Psoas muscle (tissue), 8 donors: ENCODE results near the gene WDR41. TPM values are rescaled to one million over a fixed set of nuclear protein-coding genes. Genes with fewer than 3 reads are reported as not detected.

Source experiments
- ATAC-seq, 4 donors: fragments of 200-7000 bp; cut with Tn5 transposase; one replicate each; pipeline ENCODE4 v1.9.1; 2020; ENCODE audit warnings: moderate library complexity in 3 of 4, mild to moderate bottlenecking in 2 of 4
- DNase-seq, 2 donors: peaks; one replicate each; pipeline ENCODE4 v3.0.0-alpha.2; 2020
- H3K27ac ChIP-seq: fragments of 200-600 bp; one replicate; pipeline ENCODE4 v1.8.0; 2022
- H3K27me3 ChIP-seq, 3 donors: fragments of 200-600 bp in 1 of 3; one replicate each; pipeline versions ENCODE4 v1.6.1 to v1.8.0; 2013 to 2022; ENCODE audit warnings: low read length in 2 of 3, mild to moderate bottlenecking in 2 of 3, moderate library complexity in 1 of 3; ENCODE audit not compliant: insufficient read depth in 3 of 3
- H3K36me3 ChIP-seq, 2 donors: fragments of 200-600 bp in 1 of 2; one replicate each; pipeline versions ENCODE4 v1.6.1 to v1.8.0; 2013 to 2022; ENCODE audit warnings: low read depth in 1 of 2, mild to moderate bottlenecking in 1 of 2, moderate library complexity in 1 of 2; ENCODE audit not compliant: insufficient read depth in 1 of 2
- H3K4me1 ChIP-seq: fragments of 200-600 bp; one replicate; pipeline ENCODE4 v1.8.0; 2022
- H3K4me3 ChIP-seq: fragments of 200-600 bp; one replicate; pipeline ENCODE4 v1.8.0; 2022; ENCODE audit warnings: mild to moderate bottlenecking
- H3K9me3 ChIP-seq: fragments of 200-600 bp; one replicate; pipeline ENCODE4 v1.8.0; 2022
- CTCF ChIP-seq: fragments of 200-600 bp; IDR thresholded peaks from one replicate; pipeline ENCODE4 v1.8.0; 2022; ENCODE audit warnings: antibody characterized with exemption
- WGBS, 3 donors: extraction: QIAGEN DNeasy Blood & Tissue Kit; methylation state at CpG; one replicate each; pipeline versions ENCODE4 v1.1.6 to v1.1.7; 2013; 5-methylcytosine and 5-hydroxymethylcytosine counted together
- intact Hi-C, 2 donors: fragments of 100-400 bp; cut with DNase I; formaldehyde crosslinking; loops; one replicate each; pipeline versions ENCODE4 v1.11.0 to v1.14.2; 2022
- polyA plus RNA-seq, 3 donors: library from polyadenylated mRNA; stranded (reverse); fragments of 200-250 nt; gene quantifications; one replicate each; pipeline ENCODE4 v1.2.3, GENCODE V29; 2013
- total RNA-seq, 4 donors: library from RNA; stranded (reverse); fragmentation: NEBNext Ultra II Directional in 2 of 4; extraction: Animal tissue kit (Norgen Biotek cat#: 25700) in 2 of 4; gene quantifications; one replicate each; pipeline versions ENCODE4 v1.2.1 to v1.2.4, GENCODE V29; 2021 to 2023
- donor health status: healthy with polysubstance abuse.
- donor health status: DM: no; HTN: no; CAD: no; lungs with moderate emphysema.
- donor health status: Bipolar disorder and iron deficiency.
- donor health status: healthy.
- donor health status: DM: yes; HTN: yes; CAD: no.
- donor health status: DM: no; HTN: no; CAD: no.
- donor health status: DM: no; HTN: no; CAD: no.
- donor health status: DM: yes; HTN: yes; CAD: no.

WDR41 gene
- total and polyA plus RNA-seq, 7 donors: 17.1 to 32.2 (median 26.6) TPM

DNA sequence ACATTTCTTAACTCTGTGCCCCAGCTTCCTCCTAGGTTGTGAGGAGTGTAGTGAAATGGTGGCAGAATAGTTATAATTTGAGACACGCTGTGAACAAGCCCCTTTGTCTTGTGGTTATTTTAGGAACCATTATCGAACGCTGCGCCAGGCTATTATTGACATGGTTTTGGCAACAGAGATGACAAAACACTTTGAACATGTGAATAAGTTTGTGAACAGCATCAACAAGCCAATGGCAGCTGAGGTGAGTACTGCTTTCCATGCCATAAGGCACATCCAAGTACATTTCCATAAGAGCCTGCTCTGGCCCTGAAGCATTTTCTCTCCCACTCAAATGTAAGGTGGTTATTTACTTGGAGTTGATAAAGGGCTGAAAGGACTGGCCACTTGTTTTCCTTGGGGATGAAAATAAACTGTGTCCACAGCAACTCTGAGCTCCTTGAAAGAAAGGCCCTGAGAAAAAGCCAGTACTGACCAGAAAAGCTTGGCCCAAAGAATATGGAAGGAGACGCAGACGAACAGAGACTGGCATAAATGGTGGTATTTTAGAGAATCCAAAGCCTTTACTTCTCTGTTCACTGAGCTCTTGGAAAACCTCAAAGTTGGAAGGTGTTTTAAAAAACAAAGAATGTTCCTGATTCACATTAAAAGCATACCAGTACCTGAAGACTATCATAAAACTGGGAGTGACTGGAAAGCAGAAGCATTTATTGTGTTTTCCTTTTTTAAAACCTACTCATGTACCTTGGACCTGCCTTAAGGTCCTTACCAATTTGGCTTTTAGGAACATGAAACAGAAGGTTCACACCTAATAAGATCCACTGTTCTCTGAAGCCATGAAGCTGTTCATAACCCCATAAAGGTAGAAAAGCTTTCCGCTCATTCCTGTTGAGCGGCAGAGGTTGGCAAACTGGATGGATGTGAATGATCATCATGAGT lies 72.2 kb downstream of the WDR41 start:
- no peak for DNase-seq
- intact Hi-C loops: no loop called here
- H3K27me3 ChIP-seq: peaks cover 0 to 9% (median 4%) of the 10 kb centered on the region in 3 donors
- H3K9me3 ChIP-seq: no peaks in the 10 kb centered on the region
- H3K36me3 ChIP-seq: peaks cover 0 to 2% of the 10 kb centered on the region in 2 donors
- no peak for TF ChIP-seq CTCF
- no peak overlapping the region for H3K4me3 ChIP-seq
- H3K4me1 ChIP-seq: no peaks in the 10 kb centered on the region
- WGBS, 3 donors: 83 to 90% (median 88%) methylated on average over 8 of the region's 8 CpGs
- H3K27ac ChIP-seq: no peak overlapping the region
- no peak for ATAC-seq

- H3K9me3 ChIP-seq: no peaks in the 10 kb centered on the region
- no peaks in the 10 kb centered on the region for H3K36me3 ChIP-seq
- WGBS, 3 donors: 53 to 61% (median 54%) methylated on average over 13 of the region's 13 CpGs
- DNase-seq (no peak), ATAC-seq (no peak)
- H3K4me1 ChIP-seq: no peaks in the 10 kb centered on the region
- H3K4me3 ChIP-seq: no peak overlapping the region
- peaks cover 0 to 9% (median 4%) of the 10 kb centered on the region in 3 donors for H3K27me3 ChIP-seq
- H3K27ac ChIP-seq: no peak overlapping the region
- no peak for TF ChIP-seq CTCF
- intact Hi-C loops: no loop called here
Measured at GRCh38 chr5:77418601-77419581, 73.2 kb downstream of the WDR41 start.

- H3K27ac ChIP-seq: no peak overlapping the region
- H3K4me1 ChIP-seq: no peaks in the 10 kb centered on the region
- H3K27me3 ChIP-seq: peaks cover 0 to 9% (median 4%) of the 10 kb centered on the region in 3 donors
- no peak overlapping the region for H3K4me3 ChIP-seq
- intact Hi-C loops: no loop called here
- WGBS, 3 donors: 73 to 81% (median 73%) methylated on average over 5 of the region's 5 CpGs
- no peaks in the 10 kb centered on the region for H3K36me3 ChIP-seq
- TF ChIP-seq CTCF: no peak
- ATAC-seq (no peak), DNase-seq (no peak)
- no peaks in the 10 kb centered on the region for H3K9me3 ChIP-seq
Measured at GRCh38 chr5:77418162-77418561, 74.0 kb downstream of the WDR41 start.

DNA sequence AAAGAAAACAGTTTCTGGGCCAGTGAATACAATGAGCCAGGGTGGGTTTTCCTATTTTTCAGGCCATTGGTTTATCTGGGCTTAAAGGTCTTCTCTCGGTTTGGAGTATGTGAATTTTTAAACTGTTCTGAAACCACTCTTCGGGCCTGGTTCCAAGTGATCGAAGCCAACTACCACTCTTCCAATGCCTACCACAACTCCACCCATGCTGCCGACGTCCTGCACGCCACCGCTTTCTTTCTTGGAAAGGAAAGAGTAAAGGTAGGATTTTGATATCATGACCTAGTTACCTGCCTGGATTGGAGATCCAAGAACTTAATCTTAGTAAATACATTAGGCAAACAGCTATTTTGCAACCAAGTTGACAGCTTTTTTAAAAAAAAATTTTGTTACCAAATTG lies 79.1 kb downstream of the WDR41 start:
- Histone ChIP-seq H3K4me3 (no peak overlapping the region), H3K9me3 (no peaks in the 10 kb centered on the region), H3K27ac (no peak overlapping the region), H3K4me1 (no peaks in the 10 kb centered on the region), H3K36me3 (no peaks in the 10 kb centered on the region), H3K27me3 (peaks cover 0 to 9% (median 0%) of the 10 kb centered on the region in 3 donors)
- no peak for DNase-seq
- TF ChIP-seq CTCF: no peak
- intact Hi-C loops: no loop called here
- no peak for ATAC-seq
- 86 to 92% (median 91%) methylated on average over 7 of the region's 7 CpGs for WGBS, 3 donors
